Measurements from ENCODE around the gene PLEKHJ1.

The PLEKHJ1 gene

GRCh38 chr19:2255112-2255845 is 19.1 kb upstream of the PLEKHJ1 start:
- Histone ChIP-seq H3K36me3 (ENCODE audit: control insufficient read depth in 2 of 2, insufficient read depth in 2 of 2, low read length in 2 of 2) (no peaks in the 10 kb centered on the region), H3K4me3 (ENCODE audit: low read length in 2 of 2) (no peak overlapping the region), H3K27ac (ENCODE audit: low read depth in 2 of 2, low read length in 2 of 2) (no peak overlapping the region), H3K4me1 (ENCODE audit: control insufficient read depth in 2 of 2, insufficient read depth in 2 of 2, low read length in 2 of 2) (peaks cover 11 to 12% of the 10 kb centered on the region in 2 donors), H3K27me3 (ENCODE audit: control insufficient read depth in 2 of 2, insufficient read depth in 2 of 2, low read length in 2 of 2) (peaks cover 20 to 31% of the 10 kb centered on the region in 2 donors), H3K9ac (ENCODE audit: low read depth in 1 of 2, low read length in 2 of 2) (no peak overlapping the region), H3K9me3 (ENCODE audit: control insufficient read depth in 2 of 2, low read length in 2 of 2) (no peaks in the 10 kb centered on the region)

DNA sequence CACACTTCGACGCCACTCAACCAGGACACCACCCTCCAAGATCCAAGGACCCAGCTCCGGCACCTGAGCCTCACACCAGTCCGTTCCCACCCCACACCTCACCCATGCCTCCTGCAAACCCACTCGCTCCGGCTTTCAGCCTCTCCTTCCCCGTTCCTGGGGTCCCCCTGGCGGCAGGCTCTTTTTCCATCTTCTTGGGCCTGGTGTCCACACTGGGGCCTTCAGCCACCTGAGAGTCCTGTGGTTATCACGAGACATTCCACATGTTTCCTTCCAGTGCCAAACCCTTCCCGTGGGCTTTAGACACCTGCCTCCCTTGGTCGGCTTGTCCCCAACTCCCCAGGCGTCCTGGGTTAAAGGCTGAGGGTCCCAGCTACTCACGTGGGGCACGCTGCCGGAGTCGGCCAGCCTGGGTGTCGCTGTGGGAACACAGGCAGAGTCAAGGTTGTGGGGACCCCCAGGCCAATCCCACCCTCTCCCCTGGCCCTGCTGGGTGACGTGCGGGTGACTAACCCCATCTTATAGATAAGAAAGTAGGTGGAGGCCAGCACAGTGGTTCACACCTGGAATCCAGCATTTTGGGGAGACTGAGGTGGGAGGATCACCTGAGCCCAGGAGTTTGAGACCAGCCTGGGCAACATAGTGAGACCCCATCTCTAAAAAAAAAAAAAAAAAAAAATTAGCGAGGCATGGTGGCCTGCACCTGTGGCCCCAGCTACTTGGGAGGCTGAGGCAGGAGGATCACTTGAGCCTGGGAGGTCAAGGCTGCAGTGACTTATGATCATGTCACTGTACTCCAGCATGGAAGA is 18.1 kb upstream of the PLEKHJ1 start:
- no peaks in the 10 kb centered on the region for H3K9me3 ChIP-seq (ENCODE audit: control insufficient read depth in 2 of 2, low read length in 2 of 2)
- peaks cover 20 to 38% of the 10 kb centered on the region in 2 donors for H3K27me3 ChIP-seq (ENCODE audit: control insufficient read depth in 2 of 2, insufficient read depth in 2 of 2, low read length in 2 of 2)
- H3K4me3 ChIP-seq (ENCODE audit: low read length in 2 of 2): no peak overlapping the region
- H3K36me3 ChIP-seq (ENCODE audit: control insufficient read depth in 2 of 2, insufficient read depth in 2 of 2, low read length in 2 of 2): no peaks in the 10 kb centered on the region
- peaks cover 11 to 12% of the 10 kb centered on the region in 2 donors for H3K4me1 ChIP-seq (ENCODE audit: control insufficient read depth in 2 of 2, insufficient read depth in 2 of 2, low read length in 2 of 2)
- no peak overlapping the region for H3K9ac ChIP-seq (ENCODE audit: low read depth in 1 of 2, low read length in 2 of 2)
- H3K27ac ChIP-seq (ENCODE audit: low read depth in 2 of 2, low read length in 2 of 2): no peak overlapping the region

DNA sequence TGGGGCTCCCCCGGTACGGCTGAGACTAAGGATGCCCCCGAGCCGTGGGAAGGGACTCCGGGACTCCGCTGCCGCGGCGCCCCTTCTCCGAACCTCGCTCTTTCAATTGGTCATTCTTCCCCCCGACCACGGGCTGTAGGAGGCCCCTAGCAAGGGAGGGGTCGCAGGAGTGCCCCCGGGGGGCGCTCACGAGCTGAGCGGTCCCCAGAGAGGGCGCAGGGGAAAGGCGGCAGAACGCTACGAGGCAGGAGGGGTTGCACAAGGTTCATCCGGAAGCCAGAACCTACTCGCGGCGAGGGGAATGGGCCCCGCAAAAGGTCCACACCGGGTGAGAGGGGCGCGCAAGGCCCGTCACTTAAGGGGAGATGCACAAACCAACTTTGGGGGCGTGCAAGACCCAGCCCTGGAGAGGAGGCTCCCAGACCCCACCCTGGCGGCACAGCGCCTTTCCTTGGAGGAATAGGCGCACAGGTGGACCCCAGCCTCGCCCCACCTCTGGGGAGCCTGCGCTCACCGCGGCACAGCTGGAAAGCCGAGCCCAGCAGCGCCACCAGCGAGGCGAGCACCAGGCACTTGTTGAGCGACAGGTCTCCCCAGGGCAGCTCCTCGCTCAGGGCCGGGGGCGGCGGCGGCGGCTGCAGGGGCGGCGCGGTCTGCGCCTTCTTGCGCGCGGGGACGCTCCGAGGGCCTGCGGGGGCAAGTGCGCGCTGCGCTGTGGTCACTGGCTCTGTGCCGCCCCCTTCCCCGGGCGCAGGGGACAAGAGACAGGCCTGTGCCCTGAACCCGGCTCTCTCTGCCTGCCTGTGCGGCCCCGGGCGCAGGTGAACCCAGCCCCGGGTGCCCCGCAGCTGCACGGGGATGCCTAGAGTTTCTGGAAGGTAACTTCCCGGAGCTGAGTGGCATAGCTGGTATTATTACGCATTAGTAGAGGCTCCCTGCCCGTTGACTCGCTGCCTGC is 17.3 kb upstream of the PLEKHJ1 start:
- Histone ChIP-seq H3K36me3 (ENCODE audit: control insufficient read depth in 2 of 2, insufficient read depth in 2 of 2, low read length in 2 of 2) (peaks cover 0 to 3% of the 10 kb centered on the region in 2 donors), H3K4me3 (ENCODE audit: low read length in 2 of 2) (no peak overlapping the region), H3K4me1 (ENCODE audit: control insufficient read depth in 2 of 2, insufficient read depth in 2 of 2, low read length in 2 of 2) (peaks cover 11 to 12% of the 10 kb centered on the region in 2 donors), H3K27me3 (ENCODE audit: control insufficient read depth in 2 of 2, insufficient read depth in 2 of 2, low read length in 2 of 2) (peaks cover 20 to 38% of the 10 kb centered on the region in 2 donors), H3K9me3 (ENCODE audit: control insufficient read depth in 2 of 2, low read length in 2 of 2) (no peaks in the 10 kb centered on the region), H3K27ac (ENCODE audit: low read depth in 2 of 2, low read length in 2 of 2) (no peak overlapping the region), H3K9ac (ENCODE audit: low read depth in 1 of 2, low read length in 2 of 2) (no peak overlapping the region)

- Histone ChIP-seq H3K27ac (ENCODE audit: low read depth in 2 of 2, low read length in 2 of 2) (no peak overlapping the region), H3K9me3 (ENCODE audit: control insufficient read depth in 2 of 2, low read length in 2 of 2) (no peaks in the 10 kb centered on the region), H3K27me3 (ENCODE audit: control insufficient read depth in 2 of 2, insufficient read depth in 2 of 2, low read length in 2 of 2) (peaks cover 20 to 38% of the 10 kb centered on the region in 2 donors), H3K9ac (ENCODE audit: low read depth in 1 of 2, low read length in 2 of 2) (no peak overlapping the region), H3K36me3 (ENCODE audit: control insufficient read depth in 2 of 2, insufficient read depth in 2 of 2, low read length in 2 of 2) (peaks cover under 1 to 3% of the 10 kb centered on the region in 2 donors), H3K4me1 (ENCODE audit: control insufficient read depth in 2 of 2, insufficient read depth in 2 of 2, low read length in 2 of 2) (peaks cover 11 to 12% of the 10 kb centered on the region in 2 donors), H3K4me3 (ENCODE audit: low read length in 2 of 2) (no peak overlapping the region)
Measured at GRCh38 chr19:2252797-2253105, 16.6 kb upstream of the PLEKHJ1 start.

DNA sequence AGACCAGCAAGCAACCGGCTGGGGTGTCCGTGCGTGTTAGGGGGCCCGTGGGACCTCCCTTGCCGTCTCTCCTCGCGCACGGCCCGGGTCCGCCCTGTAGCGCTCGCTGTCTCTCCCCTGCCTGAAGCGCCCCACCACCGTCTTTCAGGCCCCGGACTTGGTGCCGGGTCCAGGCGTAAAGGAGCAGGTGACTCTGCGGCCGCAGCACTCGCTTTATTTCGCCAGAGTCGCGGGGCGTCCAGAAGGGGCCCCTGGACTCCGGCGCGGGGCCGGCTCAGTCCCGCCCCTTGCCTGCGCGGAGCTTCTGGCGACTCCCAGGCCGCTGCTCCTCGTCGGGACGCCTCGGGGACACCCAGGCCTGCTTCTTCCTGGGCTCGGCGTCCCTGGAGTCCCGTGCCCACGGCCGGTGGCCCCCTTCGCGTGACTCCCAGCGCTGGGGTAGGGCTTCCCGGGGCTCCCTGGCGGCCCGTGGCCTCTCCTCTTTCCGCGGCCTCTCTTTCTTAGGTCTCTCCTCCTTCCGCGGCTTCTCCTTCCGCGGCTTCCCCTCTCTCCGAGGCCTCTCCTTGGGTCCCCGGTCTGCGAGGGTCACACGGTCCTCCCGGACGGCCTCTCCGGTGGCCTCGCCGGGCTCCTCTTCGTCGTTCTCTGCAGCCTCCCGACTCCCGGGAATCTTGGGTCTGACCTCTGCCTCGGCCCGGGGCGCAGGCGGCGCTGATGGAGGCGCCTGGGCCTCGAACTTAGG is 16.1 kb upstream of the PLEKHJ1 start:
- Histone ChIP-seq H3K27ac (ENCODE audit: low read depth in 2 of 2, low read length in 2 of 2) (no peak overlapping the region), H3K9ac (ENCODE audit: low read depth in 1 of 2, low read length in 2 of 2) (no peak overlapping the region), H3K9me3 (ENCODE audit: control insufficient read depth in 2 of 2, low read length in 2 of 2) (no peaks in the 10 kb centered on the region), H3K36me3 (ENCODE audit: control insufficient read depth in 2 of 2, insufficient read depth in 2 of 2, low read length in 2 of 2) (peaks cover 6% of the 10 kb centered on the region in 2 donors), H3K4me3 (ENCODE audit: low read length in 2 of 2) (no peak overlapping the region), H3K4me1 (ENCODE audit: control insufficient read depth in 2 of 2, insufficient read depth in 2 of 2, low read length in 2 of 2) (peaks cover 11 to 12% of the 10 kb centered on the region in 2 donors), H3K27me3 (ENCODE audit: control insufficient read depth in 2 of 2, insufficient read depth in 2 of 2, low read length in 2 of 2) (peaks cover 20 to 38% of the 10 kb centered on the region in 2 donors)

DNA sequence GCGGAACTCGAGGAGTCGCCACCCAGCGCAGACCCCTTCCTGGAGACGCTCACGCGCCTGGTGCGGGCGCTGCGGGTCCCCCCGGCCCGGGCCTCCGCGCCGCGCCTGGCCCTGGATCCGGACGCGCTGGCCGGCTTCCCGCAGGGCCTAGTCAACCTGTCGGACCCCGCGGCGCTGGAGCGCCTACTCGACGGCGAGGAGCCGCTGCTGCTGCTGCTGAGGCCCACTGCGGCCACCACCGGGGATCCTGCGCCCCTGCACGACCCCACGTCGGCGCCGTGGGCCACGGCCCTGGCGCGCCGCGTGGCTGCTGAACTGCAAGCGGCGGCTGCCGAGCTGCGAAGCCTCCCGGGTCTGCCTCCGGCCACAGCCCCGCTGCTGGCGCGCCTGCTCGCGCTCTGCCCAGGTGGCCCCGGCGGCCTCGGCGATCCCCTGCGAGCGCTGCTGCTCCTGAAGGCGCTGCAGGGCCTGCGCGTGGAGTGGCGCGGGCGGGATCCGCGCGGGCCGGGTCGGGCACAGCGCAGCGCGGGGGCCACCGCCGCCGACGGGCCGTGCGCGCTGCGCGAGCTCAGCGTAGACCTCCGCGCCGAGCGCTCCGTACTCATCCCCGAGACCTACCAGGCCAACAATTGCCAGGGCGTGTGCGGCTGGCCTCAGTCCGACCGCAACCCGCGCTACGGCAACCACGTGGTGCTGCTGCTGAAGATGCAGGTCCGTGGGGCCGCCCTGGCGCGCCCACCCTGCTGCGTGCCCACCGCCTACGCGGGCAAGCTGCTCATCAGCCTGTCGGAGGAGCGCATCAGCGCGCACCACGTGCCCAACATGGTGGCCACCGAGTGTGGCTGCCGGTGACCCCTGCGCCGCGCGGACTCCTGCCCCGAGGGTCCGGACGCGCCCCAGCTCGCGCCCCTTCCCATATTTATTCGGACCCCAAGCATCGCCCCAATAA is 15.3 kb upstream of the PLEKHJ1 start:
- Histone ChIP-seq H3K4me3 (ENCODE audit: low read length in 2 of 2) (no peak overlapping the region), H3K9ac (ENCODE audit: low read depth in 1 of 2, low read length in 2 of 2) (no peak overlapping the region), H3K27ac (ENCODE audit: low read depth in 2 of 2, low read length in 2 of 2) (no peak overlapping the region), H3K9me3 (ENCODE audit: control insufficient read depth in 2 of 2, low read length in 2 of 2) (no peaks in the 10 kb centered on the region), H3K27me3 (ENCODE audit: control insufficient read depth in 2 of 2, insufficient read depth in 2 of 2, low read length in 2 of 2) (peaks cover 20 to 38% of the 10 kb centered on the region in 2 donors), H3K4me1 (ENCODE audit: control insufficient read depth in 2 of 2, insufficient read depth in 2 of 2, low read length in 2 of 2) (peaks cover 11 to 12% of the 10 kb centered on the region in 2 donors), H3K36me3 (ENCODE audit: control insufficient read depth in 2 of 2, insufficient read depth in 2 of 2, low read length in 2 of 2) (peaks cover 14% of the 10 kb centered on the region in 2 donors)

DNA sequence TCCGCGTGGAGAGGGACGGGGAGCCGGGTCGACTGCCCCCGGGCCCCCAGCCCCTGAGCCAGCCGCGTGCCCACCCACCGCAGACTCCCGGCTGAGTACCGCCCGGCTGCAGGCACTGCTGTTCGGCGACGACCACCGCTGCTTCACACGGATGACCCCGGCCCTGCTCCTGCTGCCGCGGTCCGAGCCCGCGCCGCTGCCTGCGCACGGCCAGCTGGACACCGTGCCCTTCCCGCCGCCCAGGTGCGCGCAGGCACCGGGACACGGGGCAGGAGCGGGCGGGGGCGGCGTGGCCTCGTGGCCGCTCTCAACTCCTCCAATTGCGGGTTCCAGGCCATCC is 14.6 kb upstream of the PLEKHJ1 start:
- Histone ChIP-seq H3K4me3 (ENCODE audit: low read length in 2 of 2) (no peak overlapping the region), H3K27me3 (ENCODE audit: control insufficient read depth in 2 of 2, insufficient read depth in 2 of 2, low read length in 2 of 2) (peaks cover 20 to 38% of the 10 kb centered on the region in 2 donors), H3K9ac (ENCODE audit: low read depth in 1 of 2, low read length in 2 of 2) (no peak overlapping the region), H3K27ac (ENCODE audit: low read depth in 2 of 2, low read length in 2 of 2) (no peak overlapping the region), H3K36me3 (ENCODE audit: control insufficient read depth in 2 of 2, insufficient read depth in 2 of 2, low read length in 2 of 2) (peaks cover 20% of the 10 kb centered on the region in 2 donors), H3K4me1 (ENCODE audit: control insufficient read depth in 2 of 2, insufficient read depth in 2 of 2, low read length in 2 of 2) (peaks cover 11 to 12% of the 10 kb centered on the region in 2 donors), H3K9me3 (ENCODE audit: control insufficient read depth in 2 of 2, low read length in 2 of 2) (no peaks in the 10 kb centered on the region)

GRCh38 chr19:2249880-2250765 is 14.0 kb upstream of the PLEKHJ1 start:
- H3K36me3 ChIP-seq (ENCODE audit: control insufficient read depth in 2 of 2, insufficient read depth in 2 of 2, low read length in 2 of 2): peaks cover 26 to 27% of the 10 kb centered on the region in 2 donors
- H3K4me3 ChIP-seq (ENCODE audit: low read length in 2 of 2): no peak overlapping the region
- H3K9me3 ChIP-seq (ENCODE audit: control insufficient read depth in 2 of 2, low read length in 2 of 2): no peaks in the 10 kb centered on the region
- peaks cover 11 to 12% of the 10 kb centered on the region in 2 donors for H3K4me1 ChIP-seq (ENCODE audit: control insufficient read depth in 2 of 2, insufficient read depth in 2 of 2, low read length in 2 of 2)
- peaks cover 20 to 38% of the 10 kb centered on the region in 2 donors for H3K27me3 ChIP-seq (ENCODE audit: control insufficient read depth in 2 of 2, insufficient read depth in 2 of 2, low read length in 2 of 2)
- no peak overlapping the region for H3K9ac ChIP-seq (ENCODE audit: low read depth in 1 of 2, low read length in 2 of 2)
- H3K27ac ChIP-seq (ENCODE audit: low read depth in 2 of 2, low read length in 2 of 2): no peak overlapping the region

Measured in mucosa of rectum (tissue), 2 donors.